ENCODE data around the gene DCC. TPM values are rescaled to one million over a fixed set of nuclear protein-coding genes. Genes with fewer than 3 reads are reported as not detected.

The DCC gene
- total RNA-seq, 4 donors from 2014 or later, result 0.27 to 2.5 TPM; not detected in 2

- Histone ChIP-seq H3K27ac (no peak overlapping the region), H3K27me3 (no peaks in the 10 kb centered on the region), H3K4me3 (no peak overlapping the region), H3K4me1 (no peaks in the 10 kb centered on the region), H3K9me3 (no peaks in the 10 kb centered on the region), H3K36me3 (no peaks in the 10 kb centered on the region)
- intact Hi-C loops (cut with DNase I; ENCODE audit: low total_unique reads) (no loop called here), in situ Hi-C loops (cut with MboI; ENCODE audit: low pct_ligation_motif_present in 1 of 4, low pct_unique_long_range_greater_than_20kb in 1 of 4, low sequenced_read_pairs in 3 of 4) (no loop called here)
- whole genome bisulfite sequencing, 2 donors (ENCODE audit: low coverage in 1 of 2), result 62 to 78% methylated on average over 2 to 6 of the region's 6 CpGs
- no peak for DNase-seq
- TF ChIP-seq POLR2AphosphoS5 (IDR thresholded peaks at IDR 0.05) (no peak), CTCF (IDR thresholded peaks at IDR 0.05) (no peak), EP300 (IDR thresholded peaks at IDR 0.05; ENCODE audit: low read depth) (no peak), POLR2A (IDR thresholded peaks at IDR 0.05) (no peak)
Observed at GRCh38 chr18:52319424-52319983, 20.5 kb upstream of the DCC start.

GRCh38 chr18:52322307-52322706 is 17.7 kb upstream of the DCC start:
- in situ Hi-C loops (cut with MboI; ENCODE audit: low pct_ligation_motif_present in 1 of 4, low pct_unique_long_range_greater_than_20kb in 1 of 4, low sequenced_read_pairs in 3 of 4) (no loop called here), intact Hi-C loops (cut with DNase I; ENCODE audit: low total_unique reads) (no loop called here)
- no peaks in the 10 kb centered on the region for H3K9me3 ChIP-seq
- DNase-seq, result no peak
- no peaks in the 10 kb centered on the region for H3K36me3 ChIP-seq
- no peaks in the 10 kb centered on the region for H3K27me3 ChIP-seq
- no peak overlapping the region for H3K27ac ChIP-seq
- TF ChIP-seq CTCF (IDR thresholded peaks at IDR 0.05) (no peak), POLR2AphosphoS5 (IDR thresholded peaks at IDR 0.05) (no peak)
- no peak overlapping the region for H3K4me3 ChIP-seq
- H3K4me1 ChIP-seq, result no peaks in the 10 kb centered on the region

GRCh38 chr18:52323802-52324201 is 16.2 kb upstream of the DCC start:
- Histone ChIP-seq H3K4me3 (no peak overlapping the region), H3K4me1 (no peaks in the 10 kb centered on the region), H3K27ac (no peak overlapping the region), H3K9me3 (no peaks in the 10 kb centered on the region), H3K27me3 (no peaks in the 10 kb centered on the region), H3K36me3 (no peaks in the 10 kb centered on the region)
- TF ChIP-seq POLR2AphosphoS5 (IDR thresholded peaks at IDR 0.05) (no peak), POLR2A (IDR thresholded peaks at IDR 0.05) (no peak), EP300 (IDR thresholded peaks at IDR 0.05; ENCODE audit: low read depth) (no peak), CTCF (IDR thresholded peaks at IDR 0.05) (no peak)
- in situ Hi-C loops (cut with MboI; ENCODE audit: low pct_ligation_motif_present in 1 of 4, low pct_unique_long_range_greater_than_20kb in 1 of 4, low sequenced_read_pairs in 3 of 4) (no loop called here), intact Hi-C loops (cut with DNase I; ENCODE audit: low total_unique reads) (no loop called here)
- 13 to 31% methylated on average over 2 of the region's 2 CpGs for WGBS, 2 donors (ENCODE audit: low coverage in 1 of 2)
- DNase-seq, result no peak

GRCh38 chr18:52325997-52326396 is 14.0 kb upstream of the DCC start:
- 55 to 63% methylated on average over 1 of the region's 1 CpG for WGBS, 2 donors (ENCODE audit: low coverage in 1 of 2)
- intact Hi-C loops (cut with DNase I; ENCODE audit: low total_unique reads) (no loop called here), in situ Hi-C loops (cut with MboI; ENCODE audit: low pct_ligation_motif_present in 1 of 4, low pct_unique_long_range_greater_than_20kb in 1 of 4, low sequenced_read_pairs in 3 of 4) (loop anchor here in 1 of 4 donors (25.0 kb wide), 1 partner anchor 586 kb away; no protein-coding TSS in a partner anchor)
- Histone ChIP-seq H3K27ac (no peak overlapping the region), H3K27me3 (no peaks in the 10 kb centered on the region), H3K4me1 (no peaks in the 10 kb centered on the region), H3K36me3 (no peaks in the 10 kb centered on the region), H3K9me3 (no peaks in the 10 kb centered on the region), H3K4me3 (no peak overlapping the region)
- no peak for TF ChIP-seq EP300 (IDR thresholded peaks at IDR 0.05; ENCODE audit: low read depth)
- no peak for TF ChIP-seq CTCF (IDR thresholded peaks at IDR 0.05)
- TF ChIP-seq POLR2A (IDR thresholded peaks at IDR 0.05), result no peak
- no peak for TF ChIP-seq POLR2AphosphoS5 (IDR thresholded peaks at IDR 0.05)
- no peak for DNase-seq

All from transverse colon (tissue), 4 donors.